Thymus (tissue), 11 donors: ENCODE results near the gene ZNF20. TPM values are rescaled to one million over a fixed set of nuclear protein-coding genes. Genes with fewer than 3 reads are reported as not detected.

Experiments
- DNase-seq, 9 donors: peaks; one replicate each; pipeline ENCODE4 v3.0.0-alpha.2; 2013; ENCODE audit warnings: low spot score in 9 of 9, low read depth in 6 of 9, missing footprints in 1 of 9
- H3K27ac ChIP-seq, 2 donors: one replicate each; pipeline ENCODE4 v1.5.1; 2013; ENCODE audit warnings: control low read depth in 1 of 2, low read depth in 1 of 2, low read length in 1 of 2, mild to moderate bottlenecking in 1 of 2, moderate library complexity in 1 of 2
- H3K27me3 ChIP-seq, 2 donors: one replicate each; pipeline ENCODE4 v1.5.1; 2013; ENCODE audit warnings: low read length in 1 of 2; ENCODE audit not compliant: control insufficient read depth in 2 of 2, insufficient read depth in 1 of 2
- H3K36me3 ChIP-seq, 2 donors: one replicate each; pipeline ENCODE4 v1.5.1; 2013; ENCODE audit warnings: low read length in 1 of 2, mild to moderate bottlenecking in 1 of 2, moderate library complexity in 1 of 2; ENCODE audit not compliant: control insufficient read depth in 2 of 2, insufficient read depth in 2 of 2
- H3K4me1 ChIP-seq, 2 donors: one replicate each; pipeline ENCODE4 v1.5.1; 2013; ENCODE audit warnings: low read length in 2 of 2; ENCODE audit not compliant: control insufficient read depth in 2 of 2, insufficient read depth in 2 of 2
- H3K4me3 ChIP-seq, 2 donors: one replicate each; pipeline ENCODE4 v1.5.1; 2013; ENCODE audit warnings: low read length in 2 of 2, control low read depth in 1 of 2, mild to moderate bottlenecking in 1 of 2
- H3K9me3 ChIP-seq, 2 donors: one replicate each; pipeline ENCODE4 v1.5.1; 2013; ENCODE audit warnings: low read length in 1 of 2, mild to moderate bottlenecking in 1 of 2; ENCODE audit not compliant: control insufficient read depth in 2 of 2, insufficient read depth in 1 of 2
- WGBS: extraction: QIAGEN DNeasy Blood & Tissue Kit; methylation state at CpG from one replicate; pipeline ENCODE4 v1.1.7; 2013; 5-methylcytosine and 5-hydroxymethylcytosine counted together
- polyA plus RNA-seq: library from polyadenylated mRNA; stranded (reverse); fragments of 200-250 nt; gene quantifications from one replicate; pipeline ENCODE4 v1.2.3, GENCODE V29; 2013
- total RNA-seq: library from RNA; stranded (reverse); fragments of 120-200 nt; gene quantifications from one replicate; pipeline ENCODE4 v1.2.4, GENCODE V29; 2013
- donor health status: healthy.

ZNF20 gene
- total and polyA plus RNA-seq, 2 donors, result 3.7 to 7.7 TPM

GRCh38 chr19:12156223-12157058 lies 16.3 kb upstream of the ZNF20 start, which contains the start of gene ZNF625:
TSS of gene ZNF625 (minus strand) at chr19:12156734. CDS start at chr19:12156558, 176 bp downstream.
- peak within 1 kb of the TSS; percentile 53 to 75 for H3K27ac ChIP-seq
- H3K36me3 ChIP-seq, result no peaks in the 10 kb centered on the region
- peak in 3 of 9 donors; percentile 16 to 51 (median 25) for DNase-seq
- H3K27me3 ChIP-seq, result peaks cover 0 to 13% of the 10 kb centered on the region in 2 donors
- H3K4me1 ChIP-seq, result peaks cover 4 to 10% of the 10 kb centered on the region in 2 donors
- 1% methylated on average over 58 of the region's 58 CpGs for WGBS
- H3K9me3 ChIP-seq, result peaks cover 0 to 4% of the 10 kb centered on the region in 2 donors
- H3K4me3 ChIP-seq, result peak within 1 kb of the TSS; percentile 55 to 62

DNA sequence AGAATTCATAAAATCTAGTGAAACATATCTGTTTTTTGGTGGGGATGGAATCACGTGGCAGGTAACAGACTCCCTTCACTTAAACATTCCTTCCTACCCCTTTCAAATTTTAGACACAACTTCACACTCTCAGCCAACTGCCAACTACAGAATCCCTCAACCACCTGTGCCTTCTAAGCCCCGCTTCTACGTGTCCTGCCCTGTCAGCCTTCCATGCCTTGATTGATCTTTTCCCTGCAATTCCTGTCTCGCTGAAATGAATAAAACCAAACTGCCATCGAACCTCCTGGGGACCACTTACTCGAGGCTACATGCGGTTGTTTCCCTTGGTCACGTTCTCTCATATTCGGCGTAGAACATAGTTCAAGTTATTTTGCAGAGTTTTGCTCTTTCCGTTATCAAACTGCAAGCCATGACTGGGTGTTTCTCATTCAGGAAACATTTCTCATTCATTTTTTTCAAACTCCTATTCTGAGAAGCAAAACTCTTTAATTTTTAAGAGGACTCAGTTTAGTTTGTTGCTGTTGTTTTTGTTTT lies 15.2 kb upstream of the ZNF20 start:
- 16% methylated on average over 11 of the region's 11 CpGs for WGBS
- Histone ChIP-seq H3K27me3 (peaks cover 0 to 13% of the 10 kb centered on the region in 2 donors), H3K36me3 (no peaks in the 10 kb centered on the region), H3K4me1 (peaks cover 4 to 10% of the 10 kb centered on the region in 2 donors), H3K27ac (no peak overlapping the region), H3K4me3 (peak overlapping the region; percentile 55 to 62), H3K9me3 (peaks cover 0 to 4% of the 10 kb centered on the region in 2 donors)
- DNase-seq, result peak in 1 of 9 donors; percentile 44

GRCh38 chr19:12145348-12145747 lies 5.2 kb upstream of the ZNF20 start:
- Histone ChIP-seq H3K4me3 (no peak overlapping the region), H3K27ac (no peak overlapping the region), H3K9me3 (no peaks in the 10 kb centered on the region), H3K27me3 (no peaks in the 10 kb centered on the region), H3K36me3 (peaks cover 0 to 9% of the 10 kb centered on the region in 2 donors), H3K4me1 (peaks cover 6 to 11% of the 10 kb centered on the region in 2 donors)
- DNase-seq, result no peak
- WGBS, result 98% methylated on average over 8 of the region's 8 CpGs

DNA sequence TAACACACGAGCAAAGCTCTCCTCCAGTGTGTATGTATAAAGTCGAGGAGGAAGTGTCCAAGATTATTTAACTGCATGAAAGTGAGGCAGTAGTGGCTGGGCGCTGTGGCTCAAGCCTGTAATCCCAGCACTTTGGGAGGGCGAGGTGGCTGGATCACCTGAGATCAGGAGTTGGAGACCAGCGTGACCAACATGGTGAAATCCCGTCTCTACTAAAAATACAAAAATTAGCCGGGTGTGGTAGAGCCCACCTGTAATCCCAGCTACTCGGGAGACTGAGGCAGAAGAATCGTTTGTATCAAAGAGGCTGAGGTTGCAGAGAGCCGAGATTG lies 1.2 kb upstream of the ZNF20 start:
- H3K27ac ChIP-seq, result no peak overlapping the region
- no peak overlapping the region for H3K4me3 ChIP-seq
- no peak for DNase-seq
- H3K4me1 ChIP-seq, result peaks cover 12 to 25% of the 10 kb centered on the region in 2 donors
- no peaks in the 10 kb centered on the region for H3K9me3 ChIP-seq
- WGBS, result 66% methylated on average over 10 of the region's 10 CpGs
- peaks cover 0 to 6% of the 10 kb centered on the region in 2 donors for H3K36me3 ChIP-seq
- no peaks in the 10 kb centered on the region for H3K27me3 ChIP-seq

DNA sequence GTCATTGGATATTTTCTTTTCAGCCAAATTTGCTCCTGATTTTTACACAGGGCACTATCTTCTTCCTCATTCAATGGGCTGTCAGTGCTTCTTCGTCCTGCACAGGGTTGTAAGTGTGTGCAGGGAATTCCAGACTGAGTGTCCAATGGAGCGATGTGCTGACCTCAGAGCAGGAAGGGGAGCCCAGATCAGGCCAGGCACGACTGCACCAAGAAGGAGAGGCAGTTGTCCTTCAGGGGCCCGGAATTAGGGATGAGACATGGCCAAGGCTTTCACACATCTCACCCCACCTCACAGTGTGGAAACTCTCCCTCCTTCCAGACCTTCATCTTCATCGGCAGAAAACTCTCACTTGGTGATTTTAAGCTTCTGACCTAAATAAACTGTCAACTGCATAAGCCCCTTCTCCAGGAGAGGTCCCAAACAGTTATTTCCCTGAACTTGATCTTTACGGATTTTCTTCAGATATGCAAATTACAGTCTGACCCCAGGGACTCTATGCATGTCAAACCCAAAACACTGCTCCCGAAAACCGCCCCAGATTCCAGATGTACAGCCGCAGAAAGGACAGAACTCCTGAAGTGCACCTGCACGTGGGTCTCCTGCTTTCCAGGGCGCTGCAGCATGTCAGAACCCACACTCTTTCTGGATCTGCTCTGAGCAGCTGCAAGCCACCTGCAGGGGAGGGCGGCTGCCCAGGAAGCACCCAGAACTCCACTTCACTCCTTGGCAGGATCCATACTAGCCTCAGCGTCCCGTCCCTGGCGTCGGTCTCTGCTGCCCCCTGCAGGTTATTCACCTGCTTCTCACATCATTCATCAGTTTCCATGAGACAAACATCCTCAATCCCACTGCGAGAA lies 625 bp upstream of the ZNF20 start:
- H3K27ac ChIP-seq, result peak overlapping the region in 1 of 2 donors; percentile 85
- peak overlapping the region; percentile 96 to 99 for H3K4me3 ChIP-seq
- H3K4me1 ChIP-seq, result peaks cover 12 to 25% of the 10 kb centered on the region in 2 donors
- no peaks in the 10 kb centered on the region for H3K9me3 ChIP-seq
- H3K36me3 ChIP-seq, result peaks cover 3 to 7% of the 10 kb centered on the region in 2 donors
- 6% methylated on average over 17 of the region's 17 CpGs for WGBS
- H3K27me3 ChIP-seq, result no peaks in the 10 kb centered on the region
- DNase-seq, result peak; percentile 69 to 95 (median 86)

DNA sequence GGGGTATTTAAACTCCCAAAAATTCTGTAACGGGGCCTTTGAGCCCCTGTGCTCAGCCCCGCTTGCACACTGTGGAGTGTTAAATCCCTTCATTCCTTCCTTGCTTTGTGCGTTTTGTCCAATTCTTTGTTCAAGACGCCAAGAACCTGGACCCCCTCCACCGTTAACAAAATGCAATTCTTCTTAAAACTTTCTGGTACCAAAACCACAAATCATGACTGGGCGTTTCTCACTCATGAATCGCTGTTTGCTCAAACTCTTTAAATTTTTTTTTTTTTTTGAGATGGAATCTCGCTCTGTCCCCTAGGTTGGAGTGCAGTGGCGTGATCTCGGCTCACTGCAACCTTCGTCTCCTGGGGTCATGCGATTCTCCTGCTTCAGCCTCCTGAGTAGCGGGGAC lies 881 bp downstream of the ZNF20 start:
- peaks cover 12 to 25% of the 10 kb centered on the region in 2 donors for H3K4me1 ChIP-seq
- H3K36me3 ChIP-seq, result peaks cover 15 to 17% of the 10 kb centered on the region in 2 donors
- no peaks in the 10 kb centered on the region for H3K27me3 ChIP-seq
- peak overlapping the region; percentile 96 to 99 for H3K4me3 ChIP-seq
- H3K9me3 ChIP-seq, result peaks cover under 1 to 2% of the 10 kb centered on the region in 2 donors
- peak in 1 of 9 donors; percentile 32 for DNase-seq
- WGBS, result 30% methylated on average over 13 of the region's 13 CpGs
- no peak overlapping the region for H3K27ac ChIP-seq

- peaks cover 12 to 25% of the 10 kb centered on the region in 2 donors for H3K4me1 ChIP-seq
- peak in 4 of 9 donors; percentile 16 to 72 (median 31) for DNase-seq
- H3K9me3 ChIP-seq, result peaks cover 8 to 11% of the 10 kb centered on the region in 2 donors
- H3K27ac ChIP-seq, result no peak overlapping the region
- H3K27me3 ChIP-seq, result no peaks in the 10 kb centered on the region
- H3K36me3 ChIP-seq, result peaks cover 32 to 36% of the 10 kb centered on the region in 2 donors
- 84% methylated on average over 7 of the region's 7 CpGs for WGBS
- no peak overlapping the region for H3K4me3 ChIP-seq
Measured at GRCh38 chr19:12137221-12137940, 2.8 kb downstream of the ZNF20 start.

- DNase-seq, result no peak
- H3K9me3 ChIP-seq, result peaks cover 12 to 22% of the 10 kb centered on the region in 2 donors
- no peak overlapping the region for H3K4me3 ChIP-seq
- 98% methylated on average over 3 of the region's 3 CpGs for WGBS
- peaks cover 0 to 1% of the 10 kb centered on the region in 2 donors for H3K4me1 ChIP-seq
- no peaks in the 10 kb centered on the region for H3K27me3 ChIP-seq
- H3K36me3 ChIP-seq, result peaks cover 36 to 37% of the 10 kb centered on the region in 2 donors
- no peak overlapping the region for H3K27ac ChIP-seq
Measured at GRCh38 chr19:12133069-12133468, 7.1 kb downstream of the ZNF20 start.
